B cell (primary cell): Measurements from ENCODE around the gene ZNF462. TPM values are rescaled to one million over a fixed set of nuclear protein-coding genes. Genes with fewer than 3 reads are reported as not detected.

Experiments
- ATAC-seq: fragments of 200-7000 bp; cut with Tn5 transposase; one replicate; pipeline ENCODE4 v1.10.0; 2021; ENCODE audit warnings: low read depth, mild to moderate bottlenecking, moderate number of reproducible peaks, moderate library complexity
- CTCF ChIA-PET: fragments of 350-600 bp; sonication (Branson Sonifier 250); formaldehyde crosslinking; loops from one replicate; lab custom pipeline; 2021; ENCODE audit warnings: antibody characterized with exemption, inconsistent platforms; lab: Charles Lee
- POLR2A ChIA-PET: fragments of 350-600 bp; sonication (Branson Sonifier 250); formaldehyde crosslinking; loops from one replicate; lab custom pipeline; 2021; ENCODE audit warnings: antibody characterized with exemption; lab: Charles Lee
- DNase-seq: peaks from one replicate; pipeline ENCODE4 v3.0.0; 2013
- H2AFZ ChIP-seq: 2 replicates; pipeline ENCODE4 v1.6.1; 2012; ENCODE audit warnings: mild to moderate bottlenecking, low read depth, low read length; ENCODE audit not compliant: insufficient read depth, poor library complexity, severe bottlenecking
- H3K27ac ChIP-seq, 2 donors: 1 replicate in 1 of 2; 2 replicates in 1 of 2; pipeline ENCODE4 v1.5.1; 2012 to 2013; ENCODE audit warnings: low read length in 2 of 2, mild to moderate bottlenecking in 2 of 2, moderate library complexity in 1 of 2
- H3K27me3 ChIP-seq, 4 experiments: fragments of 200-600 bp in 1 of 4; sonication (generic) in 1 of 4; replicated peaks in 1 of 4; 1 replicate in 2 of 4; 2 replicates in 2 of 4; pipeline versions ENCODE4 v1.6.1 to v1.7.0; 2013 to 2016; ENCODE audit warnings: low read length in 3 of 4, mild to moderate bottlenecking in 2 of 4, mixed read lengths in 1 of 4, moderate library complexity in 1 of 4; ENCODE audit not compliant: insufficient read depth in 4 of 4, control insufficient read depth in 3 of 4; ENCODE audit errors: control extremely low read depth in 1 of 4
- H3K36me3 ChIP-seq, 2 experiments: replicated peaks in 1 of 2; 1 replicate in 1 of 2; 2 replicates in 1 of 2; pipeline versions ENCODE4 v1.6.1 to v1.7.1; 2013; ENCODE audit warnings: low read length in 1 of 2; ENCODE audit not compliant: insufficient read depth in 2 of 2, control insufficient read depth in 1 of 2; ENCODE audit errors: control extremely low read depth in 1 of 2, extremely low read depth in 1 of 2
- H3K4me1 ChIP-seq, 2 donors: fragments of 200-600 bp in 1 of 2; sonication (generic) in 1 of 2; 1 replicate in 1 of 2; 2 replicates in 1 of 2; pipeline versions ENCODE4 v1.5.1 to v1.6.1; 2013 to 2017; ENCODE audit warnings: low read length in 2 of 2; ENCODE audit not compliant: control insufficient read depth in 2 of 2, insufficient read depth in 2 of 2
- H3K4me2 ChIP-seq: replicated peaks from 2 replicates; pipeline ENCODE3; 2012; ENCODE audit warnings: mild to moderate bottlenecking, low read depth, low read length; ENCODE audit not compliant: poor library complexity, severe bottlenecking
- H3K4me3 ChIP-seq, 5 experiments: fragments of 200-600 bp in 1 of 5; sonication (generic) in 1 of 5; 1 replicate in 3 of 5; 2 replicates in 2 of 5; pipeline versions ENCODE4 v1.5.1 to v1.7.0; 2011 to 2016; ENCODE audit warnings: low read length in 4 of 5, mild to moderate bottlenecking in 4 of 5, low read depth in 2 of 5, control low read depth in 1 of 5, moderate library complexity in 1 of 5; ENCODE audit not compliant: insufficient read depth in 1 of 5; ENCODE audit errors: control extremely low read depth in 1 of 5, extremely low read depth in 1 of 5
- H3K79me2 ChIP-seq: fragments of 200-600 bp; sonication (generic); one replicate; pipeline ENCODE4 v1.6.0; 2016; ENCODE audit warnings: low read length; ENCODE audit not compliant: control insufficient read depth, insufficient read depth
- H3K9ac ChIP-seq: fragments of 200-600 bp; sonication (generic); 2 replicates; pipeline ENCODE4 v1.6.1; 2017; ENCODE audit warnings: mild to moderate bottlenecking, low read length, moderate library complexity
- H3K9me3 ChIP-seq, 3 donors: one replicate each; pipeline versions ENCODE4 v1.6.1 to v1.7.1; 2013; ENCODE audit warnings: low read length in 2 of 3; ENCODE audit not compliant: control insufficient read depth in 2 of 3, insufficient read depth in 1 of 3; ENCODE audit errors: control extremely low read depth in 1 of 3
- H4K20me1 ChIP-seq: 2 replicates; pipeline ENCODE4 v1.6.0; 2012; ENCODE audit warnings: mild to moderate bottlenecking, low read length; ENCODE audit not compliant: insufficient read depth, control insufficient read depth, poor library complexity, severe bottlenecking
- H3K27ac Mint-ChIP-seq: one replicate; pipeline ENCODE4 v1.8.0; 2021; ENCODE audit warnings: mixed read lengths
- H3K27me3 Mint-ChIP-seq: one replicate; pipeline ENCODE4 v1.8.0; 2021; ENCODE audit warnings: mixed read lengths
- H3K4me1 Mint-ChIP-seq: one replicate; pipeline ENCODE4 v1.8.0; 2021; ENCODE audit warnings: mixed read lengths
- H3K4me3 Mint-ChIP-seq: one replicate; pipeline ENCODE4 v1.8.0; 2021; ENCODE audit warnings: mixed read lengths
- H3K9me3 Mint-ChIP-seq: one replicate; pipeline ENCODE4 v1.8.0; 2022; ENCODE audit warnings: mixed read lengths; ENCODE audit not compliant: insufficient read depth
- EZH2 ChIP-seq: IDR thresholded peaks from 2 replicates; pipeline ENCODE4 v1.6.1; 2012; ENCODE audit warnings: borderline replicate concordance, low read depth, mild to moderate bottlenecking, moderate library complexity, low read length; ENCODE audit not compliant: insufficient read depth, poor library complexity, severe bottlenecking
- WGBS: methylation state at CpG from one replicate; pipeline ENCODE4 v1.1.5; 2013; ENCODE audit warnings: missing lambda C conversion rate; ENCODE audit not compliant: insufficient coverage; 5-methylcytosine and 5-hydroxymethylcytosine counted together
- intact Hi-C: fragments of 100-400 bp; cut with micrococcal nuclease; formaldehyde crosslinking; loops from one replicate; pipeline ENCODE4 v1.10.0; 2022
- polyA plus RNA-seq: library from polyadenylated mRNA; depleted of rRNA; stranded (reverse); fragments of >200 nt; gene quantifications from 2 replicates; pipeline ENCODE4 v1.2.3, GENCODE V29; 2012
- total RNA-seq, 2 donors: library from RNA; stranded (reverse); fragments of 120-200 nt in 1 of 2; gene quantifications; 1 replicate in 1 of 2; 2 replicates in 1 of 2; pipeline versions ENCODE4 v1.2.3 to v1.2.4, GENCODE V29; 2013 to 2022
- TF ChIP-seq, protein P1 (sequence below): fragments of 200-600 bp; IDR thresholded peaks from one replicate; pipeline ENCODE4 v1.8.0; 2022; ENCODE audit warnings: antibody characterized with exemption, mild to moderate bottlenecking

Gene ZNF462
- total and polyA plus RNA-seq, 2 donors (not counting 1 experiment from before 2014, with no cell fraction given), result not detected

GRCh38 chr9:107049046-107049802 lies 186.3 kb downstream of the ZNF462 start:
- Histone ChIP-seq H3K4me3 (no peak overlapping the region), H3K79me2 (no peaks in the 10 kb centered on the region), H3K27me3 (peaks cover 0 to 3% (median 0%) of the 10 kb centered on the region in 4 experiments), H3K4me2 (no peak overlapping the region), H3K9ac (no peak overlapping the region), H3K9me3 (peaks cover 0 to 5% (median 0%) of the 10 kb centered on the region in 3 donors), H4K20me1 (no peaks in the 10 kb centered on the region), H3K36me3 (no peaks in the 10 kb centered on the region), H3K27ac (no peak overlapping the region), H3K4me1 (peaks cover 18 to 19% of the 10 kb centered on the region in 2 donors), H2AFZ (no peak overlapping the region)
- CTCF ChIA-PET, result no interaction called here
- no peak overlapping the region for H3K27ac Mint-ChIP-seq
- POLR2A ChIA-PET, result no interaction called here
- H3K4me3 Mint-ChIP-seq, result no peak overlapping the region
- no peak for ATAC-seq
- H3K27me3 Mint-ChIP-seq, result peaks cover 13% of the 10 kb centered on the region
- H3K4me1 Mint-ChIP-seq, result peaks cover 20% of the 10 kb centered on the region
- no peak for DNase-seq
- no peak for TF ChIP-seq EZH2
- TF ChIP-seq, protein P1, sequence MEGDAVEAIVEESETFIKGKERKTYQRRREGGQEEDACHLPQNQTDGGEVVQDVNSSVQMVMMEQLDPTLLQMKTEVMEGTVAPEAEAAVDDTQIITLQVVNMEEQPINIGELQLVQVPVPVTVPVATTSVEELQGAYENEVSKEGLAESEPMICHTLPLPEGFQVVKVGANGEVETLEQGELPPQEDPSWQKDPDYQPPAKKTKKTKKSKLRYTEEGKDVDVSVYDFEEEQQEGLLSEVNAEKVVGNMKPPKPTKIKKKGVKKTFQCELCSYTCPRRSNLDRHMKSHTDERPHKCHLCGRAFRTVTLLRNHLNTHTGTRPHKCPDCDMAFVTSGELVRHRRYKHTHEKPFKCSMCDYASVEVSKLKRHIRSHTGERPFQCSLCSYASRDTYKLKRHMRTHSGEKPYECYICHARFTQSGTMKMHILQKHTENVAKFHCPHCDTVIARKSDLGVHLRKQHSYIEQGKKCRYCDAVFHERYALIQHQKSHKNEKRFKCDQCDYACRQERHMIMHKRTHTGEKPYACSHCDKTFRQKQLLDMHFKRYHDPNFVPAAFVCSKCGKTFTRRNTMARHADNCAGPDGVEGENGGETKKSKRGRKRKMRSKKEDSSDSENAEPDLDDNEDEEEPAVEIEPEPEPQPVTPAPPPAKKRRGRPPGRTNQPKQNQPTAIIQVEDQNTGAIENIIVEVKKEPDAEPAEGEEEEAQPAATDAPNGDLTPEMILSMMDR, result no peak
- H3K9me3 Mint-ChIP-seq, result no peaks in the 10 kb centered on the region
- WGBS, result 88% methylated on average over 11 of the region's 13 CpGs
- intact Hi-C loops, result no loop called here

DNA sequence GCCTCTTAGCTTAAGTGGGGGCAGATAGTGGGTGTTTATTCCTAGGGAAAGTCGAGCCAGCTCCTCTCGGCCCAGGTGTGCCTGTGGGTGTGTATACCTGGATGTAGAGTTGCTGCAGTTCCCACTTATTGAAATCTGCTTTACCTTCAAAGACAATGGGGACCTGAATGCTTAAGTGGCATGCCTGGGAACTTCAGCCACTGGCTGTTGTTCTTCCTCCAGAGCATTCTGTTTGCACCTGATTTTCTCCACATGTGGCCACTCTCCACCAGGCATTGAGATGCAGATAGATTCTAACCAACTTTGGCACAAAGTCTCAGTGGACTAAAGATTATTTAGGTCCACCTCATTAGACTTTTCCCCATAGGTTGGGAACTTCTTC lies 186.8 kb downstream of the ZNF462 start:
- CTCF ChIA-PET, result interaction anchor here (1.3 kb wide), 1 partner anchor 13 kb away, joined by 3 read pairs; no protein-coding TSS in a partner anchor
- 70% methylated on average over 2 of the region's 2 CpGs for WGBS
- intact Hi-C loops, result no loop called here

More for the DNA sequence above, 186.8 kb downstream of the ZNF462 start:
- H3K27me3 ChIP-seq, result peaks cover 0 to 3% (median 0%) of the 10 kb centered on the region in 4 experiments
- peaks cover 13% of the 10 kb centered on the region for H3K27me3 Mint-ChIP-seq
- peaks cover 0 to 5% (median 0%) of the 10 kb centered on the region in 3 donors for H3K9me3 ChIP-seq
- H3K9me3 Mint-ChIP-seq, result no peaks in the 10 kb centered on the region
- POLR2A ChIA-PET, result no interaction called here
- no peak overlapping the region for H3K9ac ChIP-seq
- peaks cover 20% of the 10 kb centered on the region for H3K4me1 Mint-ChIP-seq
- H3K4me3 Mint-ChIP-seq, result no peak overlapping the region
- H3K4me2 ChIP-seq, result no peak overlapping the region
- H3K27ac Mint-ChIP-seq, result no peak overlapping the region
- no peak overlapping the region for H3K4me3 ChIP-seq
- H4K20me1 ChIP-seq, result no peaks in the 10 kb centered on the region
- peaks cover 18 to 19% of the 10 kb centered on the region in 2 donors for H3K4me1 ChIP-seq
- TF ChIP-seq, protein P1, result no peak
- no peak for TF ChIP-seq EZH2
- H3K36me3 ChIP-seq, result no peaks in the 10 kb centered on the region
- DNase-seq, result no peak
- ATAC-seq, result no peak
- H2AFZ ChIP-seq, result no peak overlapping the region
- H3K79me2 ChIP-seq, result no peaks in the 10 kb centered on the region
- H3K27ac ChIP-seq, result no peak overlapping the region
